HG02870 (cell line): ENCODE results near the gene GFM1.
A peak's percentile ranks its signal among the peaks of the same experiment; 100 is the strongest.

ENCODE experiments used
- ATAC-seq: cut with Tn5 transposase; IDR thresholded peaks from one replicate; pipeline ENCODE4 v1.9.1; 2021; ENCODE audit warnings: mild to moderate bottlenecking, moderate library complexity; ENCODE audit not compliant: unreplicated experiment

The GFM1 gene

DNA sequence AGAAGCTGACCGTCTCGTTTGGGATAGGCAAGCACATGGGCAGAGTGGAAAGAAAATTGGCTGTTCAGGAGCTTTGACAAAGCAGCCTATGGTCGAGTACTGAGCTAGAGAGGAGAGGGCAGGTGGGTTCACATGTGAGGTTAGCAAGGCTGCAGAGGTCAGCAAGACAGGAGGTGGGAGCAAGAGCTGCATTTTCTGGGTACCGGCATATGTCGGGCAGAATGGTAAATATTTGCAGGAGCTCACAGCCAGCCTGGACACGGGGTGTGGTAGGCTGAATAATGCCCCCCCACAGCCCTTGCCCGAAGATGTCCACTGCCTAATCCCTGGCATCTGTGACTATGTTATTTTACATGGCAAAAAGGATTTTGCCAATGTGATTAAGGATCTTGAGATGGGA lies 79.7 kb downstream of the GFM1 start:
- no peak for ATAC-seq

DNA sequence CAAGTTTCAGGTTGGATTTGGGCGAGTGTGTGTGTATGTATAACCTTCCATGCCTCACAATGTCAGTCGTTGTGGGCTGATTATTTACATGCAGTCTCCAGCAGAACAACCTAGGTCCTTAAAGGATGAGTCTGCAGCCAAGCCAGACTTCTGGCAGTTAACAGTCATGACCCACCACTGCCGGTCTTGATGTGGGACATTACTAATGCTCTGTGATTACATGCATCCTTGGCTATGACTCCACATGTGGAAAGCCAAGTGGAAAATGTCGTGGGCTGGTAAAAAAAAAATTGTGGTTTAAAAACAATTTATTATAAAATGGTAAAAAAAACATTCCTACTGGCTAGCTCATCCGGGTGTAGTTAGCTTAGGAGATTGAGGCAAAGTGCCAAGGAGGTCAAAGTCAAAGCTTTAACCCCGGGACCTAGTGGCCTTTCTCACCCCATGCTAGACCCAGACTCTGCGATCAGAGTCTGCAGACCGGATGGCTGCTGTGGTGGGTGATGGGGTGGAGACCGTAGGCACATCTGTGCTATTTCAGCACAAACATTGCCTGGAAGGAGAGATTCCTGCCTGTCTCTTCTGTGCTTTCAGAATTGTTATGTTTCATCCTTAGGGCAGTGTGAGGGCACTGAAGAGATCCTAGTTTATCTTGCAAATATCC lies 81.2 kb downstream of the GFM1 start:
- no peak for ATAC-seq

DNA sequence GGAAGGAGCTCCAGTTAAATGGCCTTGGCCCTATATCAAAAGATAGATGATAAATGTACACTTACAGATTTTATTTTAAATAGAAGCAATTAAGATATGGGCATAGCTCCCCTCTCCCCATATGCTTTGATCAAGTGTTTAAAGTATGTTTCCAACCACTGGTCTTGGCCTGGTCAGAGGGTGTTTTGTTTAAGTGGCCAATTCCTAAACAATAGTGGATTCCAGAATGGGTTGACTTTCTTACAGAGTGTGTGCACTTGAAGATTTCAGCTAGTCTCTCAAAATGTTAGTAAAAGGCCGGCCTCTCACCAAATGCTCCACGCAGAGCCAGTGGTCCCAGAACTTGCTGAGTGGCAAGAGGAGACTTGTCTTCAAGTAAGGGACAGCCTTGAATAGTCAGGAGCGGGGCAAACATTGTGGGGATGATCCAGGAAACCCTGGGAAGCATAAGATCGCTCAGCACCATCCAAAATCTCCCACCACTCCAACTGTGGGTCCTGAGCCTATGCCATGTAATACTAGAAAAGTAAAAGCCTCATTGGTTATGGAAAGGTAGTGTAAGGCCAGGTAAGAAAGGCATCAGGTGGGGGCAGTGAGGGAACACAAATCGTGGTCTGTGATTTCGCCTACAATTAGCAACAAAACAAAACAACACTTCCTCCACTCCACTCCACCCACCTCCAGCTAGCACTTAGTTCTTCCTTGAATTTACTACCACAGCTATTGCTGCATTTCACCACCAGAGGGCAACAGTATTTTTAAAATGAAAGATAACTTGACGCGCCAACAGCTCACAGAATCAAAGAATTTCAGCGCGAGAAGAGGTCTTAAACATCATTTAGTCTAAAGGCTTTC lies 83.1 kb downstream of the GFM1 start:
- peak; percentile 63 for ATAC-seq

DNA sequence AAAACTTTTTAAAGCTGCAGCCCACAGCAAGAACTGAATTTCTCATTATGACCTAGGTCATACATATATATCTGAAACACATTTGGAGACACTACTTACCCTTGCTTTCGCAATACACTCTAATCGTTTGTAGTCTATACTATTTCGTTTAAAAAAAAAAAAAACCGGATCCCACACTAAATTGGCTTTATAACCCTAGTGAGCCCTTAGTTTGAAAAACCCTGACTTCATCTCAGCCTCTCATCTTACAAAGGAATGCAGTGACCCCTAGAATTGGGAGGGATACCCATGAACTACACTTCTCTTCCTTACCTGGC lies 83.7 kb downstream of the GFM1 start:
- ATAC-seq: no peak

DNA sequence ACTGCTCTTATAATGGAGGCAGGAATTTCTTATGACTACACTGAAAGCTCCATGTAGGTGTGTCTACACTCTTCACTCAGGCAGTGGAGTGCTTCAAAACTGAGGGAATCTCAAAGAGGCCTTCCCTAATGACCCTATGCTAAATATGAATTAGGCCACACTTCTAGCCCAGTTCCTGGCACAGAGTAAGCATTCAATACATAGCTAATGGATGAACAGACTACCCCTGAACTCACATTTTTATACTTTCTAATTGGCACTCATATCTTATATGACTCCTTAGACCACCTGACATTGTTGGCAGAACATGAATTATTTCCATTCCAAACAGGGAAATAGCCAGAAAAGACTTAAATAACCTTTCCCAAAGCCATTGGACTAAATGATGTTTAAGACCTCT lies 84.5 kb downstream of the GFM1 start:
- ATAC-seq: no peak

DNA sequence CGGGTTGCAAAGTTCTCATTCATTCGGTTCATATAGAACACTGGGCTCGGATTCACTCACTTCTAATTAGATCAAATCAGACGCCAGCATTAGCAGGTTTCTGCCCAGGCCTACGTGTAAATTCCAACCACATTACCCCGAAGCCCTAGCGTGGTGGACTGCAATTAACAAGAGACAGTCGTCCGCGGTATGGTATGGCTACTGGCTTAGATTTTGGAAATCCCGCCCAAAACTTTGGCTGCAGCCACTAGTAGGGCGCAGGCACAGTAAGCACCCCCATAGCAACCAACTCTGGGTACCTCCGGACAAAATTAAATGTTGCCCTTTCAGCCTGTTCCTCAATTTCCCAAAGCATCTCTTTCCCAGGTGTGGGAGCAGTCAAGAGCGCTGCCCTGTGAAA lies 87.2 kb downstream of the GFM1 start:
- no peak for ATAC-seq

DNA sequence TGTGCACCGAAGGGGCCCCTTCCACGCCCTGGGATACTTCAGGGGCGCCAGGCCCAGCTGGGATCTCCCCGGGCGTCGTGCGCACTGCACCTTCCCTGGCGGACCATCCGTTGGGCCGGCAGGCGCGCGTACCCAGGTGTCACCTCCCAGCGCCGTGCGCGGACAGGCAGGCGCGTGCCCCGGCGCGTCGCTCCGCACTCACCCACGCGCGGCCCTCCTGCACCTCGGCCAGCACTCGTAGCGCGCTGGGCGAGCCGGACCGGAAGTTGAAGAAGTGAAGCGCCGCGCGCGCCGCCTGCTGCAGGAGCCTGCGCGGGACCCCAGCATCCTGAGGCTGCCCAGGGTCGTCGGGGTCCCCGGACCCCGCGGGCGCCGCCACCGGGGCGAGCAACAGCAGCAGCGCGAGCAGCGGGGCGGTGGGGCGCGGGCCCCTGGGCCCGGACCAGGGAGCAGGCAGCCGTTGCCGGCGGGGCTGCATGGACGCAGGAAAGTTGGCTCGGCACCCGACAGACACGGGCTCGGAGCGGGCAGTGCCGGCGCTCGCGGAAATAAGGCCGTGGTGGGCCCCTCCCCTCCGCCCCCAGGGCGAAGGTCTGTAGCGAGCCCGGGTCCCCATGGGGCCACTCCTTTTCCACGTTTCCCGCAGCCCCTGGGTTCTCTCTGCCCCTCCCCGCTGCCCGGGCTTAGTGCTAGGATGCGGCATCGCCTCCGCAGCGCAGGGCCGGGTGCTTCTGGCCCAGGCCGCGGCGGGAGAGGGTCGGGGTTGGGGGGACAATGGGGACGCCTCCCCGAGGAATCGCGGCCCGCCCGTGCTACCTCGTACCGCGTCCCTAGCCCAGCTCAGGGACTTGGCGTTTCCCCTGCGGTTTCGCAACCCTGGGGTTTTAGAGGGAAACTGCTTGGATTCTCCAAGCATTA lies 87.9 kb downstream of the GFM1 start, which contains the start of gene RARRES1:
TSS of gene RARRES1 (minus strand) at position 520 of the 918 bp plus-strand sequence. CDS start at position 478, 42 bp downstream.
- ATAC-seq: peak; percentile 55

DNA sequence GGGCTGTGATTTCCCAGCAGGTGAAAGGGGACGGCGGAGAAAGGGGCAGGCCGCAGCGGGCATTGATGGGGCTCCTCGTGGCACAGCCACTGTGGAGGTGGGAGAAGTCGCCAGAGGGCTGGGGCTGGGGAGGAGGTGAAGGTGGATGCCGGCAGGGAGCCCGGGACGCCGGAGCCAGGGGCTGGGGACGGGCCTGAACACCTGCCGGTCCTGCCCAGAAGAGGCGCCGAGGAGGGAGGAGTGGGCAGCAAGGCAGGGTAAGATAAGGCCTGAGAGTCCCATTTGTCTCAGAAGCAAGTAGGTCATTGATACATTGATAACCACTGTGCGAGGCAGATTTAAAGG lies 88.5 kb downstream of the GFM1 start:
- ATAC-seq: no peak

DNA sequence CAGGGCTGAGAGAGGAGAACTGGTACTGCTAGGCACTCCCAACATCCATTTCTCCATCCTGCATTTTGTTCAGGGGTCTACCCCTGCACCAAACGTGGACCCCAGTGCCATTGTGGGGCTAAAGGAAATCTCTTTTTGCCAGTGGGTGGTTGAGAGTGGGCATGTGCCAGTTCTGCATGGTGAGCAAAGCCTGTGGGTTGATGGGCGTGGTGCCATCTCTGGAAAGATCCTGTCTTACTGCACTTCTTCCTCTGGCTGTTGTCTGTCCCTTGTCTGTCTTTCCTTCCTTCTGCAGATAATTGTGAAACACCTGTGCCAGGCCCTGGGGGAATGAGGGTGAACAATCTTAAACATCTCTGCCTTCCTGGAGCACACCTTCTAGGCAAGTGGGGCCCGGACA lies 89.3 kb downstream of the GFM1 start:
- ATAC-seq: no peak

DNA sequence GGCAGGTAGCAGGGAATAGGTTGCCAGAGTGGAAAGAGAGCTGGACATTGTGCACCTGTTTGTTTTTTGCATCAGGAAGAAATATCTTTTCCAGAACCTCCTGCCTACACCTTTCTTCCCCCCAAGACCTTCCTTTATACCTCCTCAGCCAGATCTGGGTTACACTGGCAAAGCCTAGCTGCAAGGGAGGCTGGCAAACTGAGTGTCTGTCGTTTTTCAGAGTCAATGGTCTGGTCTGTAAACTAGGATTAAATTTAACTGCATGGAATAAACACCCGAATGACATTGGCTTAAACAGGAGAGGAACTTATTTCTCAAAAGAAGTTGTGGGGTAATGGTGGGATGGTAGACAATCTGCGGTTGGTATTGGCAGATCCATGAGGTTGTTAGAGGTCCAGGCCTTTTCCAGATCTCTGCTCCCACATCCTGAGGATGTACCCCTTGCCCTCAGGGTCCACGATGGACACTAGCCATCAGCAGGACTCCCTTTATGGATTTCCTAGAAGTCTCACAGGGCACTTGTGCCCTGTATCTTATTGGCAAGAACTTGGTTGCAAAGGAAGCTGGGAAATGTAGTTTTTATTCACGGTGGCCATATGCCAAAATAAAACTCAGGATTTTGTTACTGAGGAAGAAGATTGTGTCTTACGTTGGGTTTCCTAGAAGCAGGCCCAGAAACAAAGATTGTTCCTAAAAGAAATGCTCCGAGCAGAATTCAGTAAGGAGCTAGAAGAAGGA lies 91.1 kb downstream of the GFM1 start:
- no peak for ATAC-seq

DNA sequence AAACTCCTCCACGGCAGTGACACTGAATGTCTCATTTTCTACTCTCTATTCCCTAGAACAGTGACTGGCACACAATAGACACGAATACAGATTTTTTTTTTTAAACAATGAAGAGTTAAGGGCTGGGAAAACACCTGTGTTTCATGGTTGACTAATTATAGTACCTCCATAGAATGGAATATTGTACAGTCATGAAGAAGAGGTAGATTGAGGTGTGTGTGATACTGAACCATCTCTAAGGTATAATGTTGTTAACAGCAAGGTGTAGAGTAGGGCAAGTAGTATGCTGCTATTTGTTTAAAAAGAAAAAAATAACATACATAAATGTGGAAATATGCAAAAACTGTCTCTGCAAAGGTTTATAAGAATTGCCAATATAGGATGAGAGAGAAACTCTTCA lies 93.1 kb downstream of the GFM1 start:
- no peak for ATAC-seq

DNA sequence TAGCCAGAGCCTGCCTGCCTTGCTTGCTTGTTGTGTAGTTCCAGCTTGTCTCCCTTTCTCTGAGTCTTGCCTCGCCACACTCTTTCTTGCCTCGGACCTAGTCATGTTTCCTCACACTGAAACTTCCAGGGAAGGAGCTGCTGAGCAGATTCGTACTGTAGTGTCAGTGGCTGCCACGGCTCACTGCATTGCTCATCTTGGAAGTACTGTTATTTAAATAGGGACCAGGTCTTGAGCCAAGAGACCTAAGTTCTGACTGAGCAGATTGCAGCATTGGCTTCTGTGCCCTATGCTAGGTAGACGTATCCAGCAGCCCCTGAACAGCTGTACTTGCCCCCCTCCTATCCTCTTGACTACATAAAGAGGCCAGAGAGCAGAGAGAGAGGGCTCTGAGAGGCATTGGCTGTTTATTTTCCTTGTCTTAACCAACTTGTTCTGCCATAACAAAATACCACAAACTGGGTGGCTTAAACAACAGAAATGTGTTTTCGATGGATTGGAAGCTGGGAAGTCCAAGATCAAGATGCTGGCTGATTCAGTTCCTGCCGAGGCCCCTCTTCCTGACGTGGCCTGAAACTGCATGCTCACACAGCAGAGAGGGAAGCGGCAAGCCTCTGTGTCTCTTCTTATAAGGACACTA lies 93.8 kb downstream of the GFM1 start:
- no peak for ATAC-seq

DNA sequence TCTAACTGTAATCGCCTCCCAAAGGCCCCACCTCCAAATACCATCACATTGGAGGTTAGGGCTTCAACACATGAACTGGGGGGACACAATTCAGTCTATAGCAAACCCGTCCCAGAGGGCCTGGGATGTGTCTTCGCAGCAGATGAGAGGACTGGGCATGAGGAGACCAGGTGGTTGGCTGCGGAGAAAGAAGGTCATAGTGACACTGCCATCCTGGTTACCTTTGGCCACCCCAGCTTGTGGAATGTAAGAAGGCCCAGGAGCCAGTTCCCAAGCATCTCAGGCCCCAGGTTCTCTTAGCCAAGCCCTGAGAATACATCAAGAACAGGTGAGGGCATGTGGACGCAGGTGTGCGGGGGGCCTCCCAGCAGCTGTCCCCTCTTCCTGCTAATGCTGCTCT lies 94.3 kb downstream of the GFM1 start:
- ATAC-seq: no peak

DNA sequence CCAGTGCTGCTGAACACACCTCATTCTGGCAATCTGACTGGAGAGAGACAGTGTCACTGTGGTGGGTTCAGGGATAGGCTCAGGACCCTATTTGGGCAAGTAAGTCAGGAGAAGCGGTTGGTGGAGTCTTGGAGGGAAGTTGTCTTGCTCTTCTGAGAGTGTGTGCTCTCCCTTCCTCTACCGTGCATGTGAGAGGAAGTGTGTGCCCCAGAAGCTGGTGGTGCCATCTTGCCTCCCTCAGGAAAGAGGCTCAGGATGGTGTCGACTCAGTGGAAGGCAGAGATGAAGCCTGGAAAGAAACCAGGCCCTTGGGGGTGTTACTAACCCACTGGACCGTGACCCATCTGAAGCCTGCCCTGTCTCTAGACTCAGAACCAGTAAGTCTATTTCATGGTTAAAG lies 94.8 kb downstream of the GFM1 start:
- ATAC-seq: no peak

DNA sequence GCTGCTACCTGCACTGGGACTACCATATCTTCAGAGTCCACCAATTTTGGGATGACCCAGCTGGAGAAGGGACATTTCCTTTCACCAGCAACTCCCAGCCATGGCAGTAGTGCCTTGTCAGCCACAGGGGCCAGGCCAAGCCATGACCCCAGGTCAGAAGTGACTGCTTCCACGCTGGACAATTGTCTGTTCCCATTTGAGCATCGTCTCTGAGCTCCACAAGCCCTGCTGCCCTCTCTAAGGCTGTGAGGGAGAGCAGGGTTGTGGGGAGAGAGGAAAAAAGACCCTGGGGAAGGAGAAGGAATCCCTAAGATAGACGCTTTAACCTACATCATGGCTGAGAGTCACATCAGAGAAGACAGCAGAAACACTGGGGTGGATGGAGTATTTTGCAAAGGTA lies 95.3 kb downstream of the GFM1 start:
- ATAC-seq: no peak
